Esophagus muscularis mucosa (tissue), 4 donors: Measurements from ENCODE around the gene IDH3A.

Source experiments
- CTCF ChIP-seq, 3 experiments: fragments of 200-600 bp in 2 of 3; fragments of 450-650 bp in 1 of 3; sonication (generic) in 2 of 3; IDR thresholded peaks; one replicate each; pipeline ENCODE4 v1.5.1; 2017 to 2019; ENCODE audit warnings: antibody characterized with exemption in 3 of 3, mild to moderate bottlenecking in 2 of 3, moderate library complexity in 1 of 3
- EP300 ChIP-seq: sonication (generic); formaldehyde crosslinking; IDR thresholded peaks from one replicate; pipeline ENCODE4 v1.6.1; 2017; ENCODE audit warnings: antibody characterized with exemption
- POLR2A ChIP-seq: fragments of 450-650 bp; IDR thresholded peaks from one replicate; pipeline ENCODE4 v1.6.1; 2017; ENCODE audit warnings: antibody characterized with exemption, moderate library complexity, mild to moderate bottlenecking, low read depth
- POLR2AphosphoS5 ChIP-seq, 2 donors: sonication (generic); formaldehyde crosslinking; IDR thresholded peaks; one replicate each; pipeline ENCODE4 v1.6.1; 2017; ENCODE audit warnings: antibody characterized with exemption in 2 of 2

GRCh38 chr15:78203346-78204225, 54.4 kb downstream of the IDH3A start:
- TF ChIP-seq CTCF (IDR thresholded peaks at IDR 0.05): no peak
- no peak for TF ChIP-seq POLR2A
- no peak for TF ChIP-seq EP300
- TF ChIP-seq POLR2AphosphoS5 (IDR thresholded peaks at IDR 0.05): no peak
